HepG2 (cell line): ENCODE data around the gene FXYD6. TPM values are rescaled to one million over a fixed set of nuclear protein-coding genes. Genes with fewer than 3 reads are reported as not detected.

Experiments
- ATAC-seq: fragments of 200-7000 bp; cut with Tn5 transposase; 3 replicates; pipeline ENCODE4 v1.9.1; 2020; ENCODE audit warnings: mild to moderate bottlenecking, moderate library complexity
- BruUV-seq: library from RNA; stranded (reverse); fragments of 400-500 nt; replicated peaks from 2 replicates; lab custom pipeline; 2021; lab: Mats Ljungman, UMichigan
- CTCF ChIA-PET: fragments of 300-600 bp; formaldehyde crosslinking; extraction: SDS; loops from one replicate; lab custom pipeline; 2021; ENCODE audit warnings: low total read pairs, inconsistent platforms, low intra/inter-chr PET ratio; lab: Yijun Ruan, JAX
- POLR2A ChIA-PET: fragments of 350-600 bp; sonication (Branson Sonifier 250); formaldehyde crosslinking; loops from one replicate; lab custom pipeline; 2020; ENCODE audit warnings: antibody characterized with exemption, inconsistent platforms; lab: Yijun Ruan, JAX
- DNase-seq: peaks from one replicate; pipeline ENCODE4 v3.0.0-alpha.2; 2015; ENCODE audit warnings: low spot score
- FAIRE-seq: peaks from 3 replicates; lab custom pipeline; 2011; peaks lifted over from hg19 to GRCh38; lab: Jason Lieb, UNC
- H2AFZ ChIP-seq: one replicate; pipeline ENCODE4 v1.6.1; 2011; ENCODE audit warnings: low read length, inconsistent platforms
- H3K27ac ChIP-seq: fragments of 300-600 bp; 3 replicates; pipeline ENCODE4 v1.8.0; 2011; ENCODE audit warnings: mixed run types, mild to moderate bottlenecking, mixed read lengths, low read length, inconsistent platforms; ENCODE audit not compliant: insufficient read depth; ENCODE audit errors: extremely low read length
- H3K27me3 ChIP-seq, 2 experiments: fragments of 200-600 bp in 1 of 2; 2 replicates in 1 of 2; 3 replicates in 1 of 2; pipeline versions ENCODE4 v1.6.0 to v1.8.0; 2011; ENCODE audit warnings: low read length in 2 of 2, mild to moderate bottlenecking in 2 of 2, moderate library complexity in 2 of 2, inconsistent platforms in 1 of 2; ENCODE audit not compliant: insufficient read depth in 2 of 2, control insufficient read depth in 1 of 2
- H3K36me3 ChIP-seq, 2 experiments: fragments of 200-600 bp in 1 of 2; replicated peaks in 1 of 2; 2 replicates in 1 of 2; 3 replicates in 1 of 2; pipeline versions ENCODE4 v1.5.1 to v1.8.0; 2011; ENCODE audit warnings: low read length in 2 of 2, inconsistent platforms in 1 of 2; ENCODE audit not compliant: insufficient read depth in 2 of 2, control insufficient read depth in 1 of 2
- H3K4me1 ChIP-seq: 2 replicates; pipeline ENCODE4 v1.5.1; 2012; ENCODE audit warnings: low read length, inconsistent platforms; ENCODE audit not compliant: insufficient read depth
- H3K4me2 ChIP-seq: 2 replicates; pipeline ENCODE4 v1.6.0; 2011; ENCODE audit warnings: low read depth, low read length, inconsistent platforms
- H3K4me3 ChIP-seq, 3 experiments: fragments of 200-600 bp in 1 of 3; sonication (generic), shearing (Covaris generic) in 1 of 3; replicated peaks in 1 of 3; 2 replicates each; pipeline ENCODE4 v1.5.1; 2011 to 2016; ENCODE audit warnings: low read length in 3 of 3, inconsistent platforms in 2 of 3, low read depth in 2 of 3, mild to moderate bottlenecking in 2 of 3, control low read depth in 1 of 3, mixed read lengths in 1 of 3; ENCODE audit not compliant: insufficient read depth in 1 of 3
- H3K79me2 ChIP-seq: one replicate; pipeline ENCODE4 v1.6.1; 2011; ENCODE audit warnings: low read length, inconsistent platforms; ENCODE audit not compliant: insufficient read depth
- H3K9ac ChIP-seq: 2 replicates; pipeline ENCODE4 v1.6.0; 2011; ENCODE audit warnings: mild to moderate bottlenecking, low read depth, low read length, inconsistent platforms; ENCODE audit not compliant: insufficient read depth
- H3K9me3 ChIP-seq: 2 replicates; pipeline ENCODE4 v1.5.1; 2012; ENCODE audit warnings: mild to moderate bottlenecking, low read length
- H4K20me1 ChIP-seq: 2 replicates; pipeline ENCODE4 v1.6.0; 2011; ENCODE audit warnings: inconsistent platforms, mild to moderate bottlenecking, low read length, moderate library complexity; ENCODE audit not compliant: insufficient read depth
- KLF13 ChIP-seq: sonication (generic); formaldehyde crosslinking; IDR thresholded peaks from 2 replicates; pipeline ENCODE4 v1.4.0; 2020; ENCODE audit warnings: mild to moderate bottlenecking, missing genetic modification reagents
- MIER3 ChIP-seq: IDR thresholded peaks from 2 replicates; pipeline ENCODE4 v1.6.1; 2016; ENCODE audit warnings: missing compliant biosample characterization, borderline replicate concordance
- RXRA ChIP-seq: sonication (generic); formaldehyde crosslinking; IDR thresholded peaks from 2 replicates; pipeline ENCODE4 v1.5.1; 2020; ENCODE audit warnings: missing genetic modification reagents
- SMAD1 ChIP-seq: sonication (generic); formaldehyde crosslinking; IDR thresholded peaks from 2 replicates; pipeline ENCODE4 v1.4.0; 2020; ENCODE audit warnings: missing genetic modification reagents, low read depth, mild to moderate bottlenecking, borderline replicate concordance
- ZBTB7B ChIP-seq: sonication (generic); formaldehyde crosslinking; IDR thresholded peaks from 2 replicates; pipeline ENCODE4 v1.4.0; 2020; ENCODE audit warnings: missing genetic modification reagents
- ZNF124 ChIP-seq: sonication (generic); formaldehyde crosslinking; IDR thresholded peaks from 2 replicates; pipeline ENCODE4 v1.4.0; 2020; ENCODE audit warnings: missing genetic modification reagents
- ZNF251 ChIP-seq: sonication (generic); formaldehyde crosslinking; IDR thresholded peaks from 2 replicates; pipeline ENCODE4 v1.9.0; 2021; ENCODE audit warnings: mild to moderate bottlenecking, missing genetic modification reagents
- ZNF337 ChIP-seq: sonication (generic); formaldehyde crosslinking; IDR thresholded peaks from 2 replicates; pipeline ENCODE4 v1.5.1; 2020; ENCODE audit warnings: missing genetic modification reagents, low read depth, mild to moderate bottlenecking, borderline replicate concordance
- ZNF44 ChIP-seq: sonication (generic); formaldehyde crosslinking; IDR thresholded peaks from 2 replicates; pipeline ENCODE4 v1.5.1; 2020; ENCODE audit warnings: mild to moderate bottlenecking, missing genetic modification reagents
- WGBS: methylation state at CpG from one replicate; pipeline ENCODE4 v1.1.6; 2017; ENCODE audit warnings: low lambda C conversion rate; 5-methylcytosine and 5-hydroxymethylcytosine counted together
- in situ Hi-C: cut with HindIII; loops from 2 replicates; pipeline ENCODE4 v1.10.0; 2017; ENCODE audit warnings: low pct_unique_long_range_greater_than_20kb; ENCODE audit not compliant: extremely low pct_ligation_motif_present
- intact Hi-C: fragments of 100-400 bp; cut with micrococcal nuclease; formaldehyde crosslinking; loops from one replicate; pipeline ENCODE4 v1.10.0; 2022; ENCODE audit not compliant: unreplicated experiment
- polyA plus RNA-seq, 8 experiments: library from polyadenylated mRNA; depleted of rRNA in 3 of 8; stranded (reverse) in 7 of 8; unstranded in 1 of 8; fragments of >200 nt; fragmentation: Illumina TruSeq in 4 of 8; extraction: Trizol in 4 of 8; gene quantifications; 2 replicates each; pipeline versions ENCODE4 v1.2.1 to v1.2.3, GENCODE V29; 2011 to 2016; ENCODE audit warnings: low read depth in 4 of 8, missing spikeins in 1 of 8, mixed read lengths in 1 of 8; ENCODE audit not compliant: insufficient read depth in 1 of 8
- total RNA-seq, 5 experiments: library from RNA; depleted of rRNA; stranded (reverse); fragments of >200 nt; fragmentation: Illumina TruSeq; extraction: Trizol; gene quantifications; 2 replicates each; pipeline ENCODE4 v1.2.3, GENCODE V29; 2016; ENCODE audit warnings: low read depth in 1 of 5

Gene FXYD6
- total and polyA plus RNA-seq, 2 of the 13 experiments (the other 11 are each of a cell fraction or from before 2014, with no cell fraction given) = not detected

- POLR2A ChIA-PET = no interaction called here
- Histone ChIP-seq H3K9ac (no peak overlapping the region), H4K20me1 (no peaks in the 10 kb centered on the region), H3K4me3 (no peak overlapping the region), H3K36me3 (no peaks in the 10 kb centered on the region), H3K27ac (no peak overlapping the region), H2AFZ (no peak overlapping the region), H3K79me2 (no peaks in the 10 kb centered on the region), H3K4me1 (no peaks in the 10 kb centered on the region), H3K9me3 (no peaks in the 10 kb centered on the region), H3K27me3 (peaks cover 9 to 97% of the 10 kb centered on the region in 2 experiments), H3K4me2 (no peak overlapping the region)
- TF ChIP-seq KLF13 (CRISPR knock-in tag) (no peak), ZNF337 (CRISPR knock-in tag) (no peak), ZBTB7B (CRISPR knock-in tag) (no peak), ZNF124 (CRISPR knock-in tag) (no peak), MIER3 (no peak), ZNF44 (CRISPR knock-in tag) (no peak), ZNF251 (no peak), RXRA (CRISPR knock-in tag) (no peak), SMAD1 (CRISPR knock-in tag) (no peak)
- DNase-seq (no peak), ATAC-seq (no peak), FAIRE-seq (no peak)
- 26% methylated on average over 14 of the region's 15 CpGs for WGBS
- CTCF ChIA-PET = no interaction called here
- BruUV-seq = no TSS peak
- in situ Hi-C loops = no loop called here
- intact Hi-C loops = no loop called here
Observed at GRCh38 chr11:117872975-117873827, 3.3 kb downstream of the FXYD6 start.
